Kidney (tissue), 14 donors: ENCODE measurements around the gene GMPR2. TPM values are rescaled to one million over a fixed set of nuclear protein-coding genes. Genes with fewer than 3 reads are reported as not detected.

Experiments used
- DNase-seq, 5 donors: peaks; one replicate each; pipeline ENCODE4 v3.0.0-alpha.2; 2013 to 2020
- FAIRE-seq: peaks from 2 replicates; lab custom pipeline; 2012; peaks lifted over from hg19 to GRCh38; lab: Jason Lieb, UNC
- H3K27ac ChIP-seq, 2 donors: one replicate each; pipeline ENCODE4 v1.7.0; 2013; ENCODE audit warnings: low read depth in 2 of 2, low read length in 2 of 2, inconsistent platforms in 1 of 2
- H3K27me3 ChIP-seq: one replicate; pipeline ENCODE4 v1.7.1; 2013; ENCODE audit warnings: low read length, inconsistent platforms; ENCODE audit not compliant: control insufficient read depth, insufficient read depth
- H3K36me3 ChIP-seq, 3 donors: one replicate each; pipeline versions ENCODE4 v1.7.0 to v1.7.1; 2013; ENCODE audit warnings: low read length in 3 of 3, control low read depth in 1 of 3, inconsistent platforms in 1 of 3; ENCODE audit not compliant: insufficient read depth in 3 of 3, control insufficient read depth in 2 of 3
- H3K4me1 ChIP-seq, 3 donors: one replicate each; pipeline versions ENCODE4 v1.7.0 to v1.7.1; 2013; ENCODE audit warnings: low read length in 3 of 3, inconsistent platforms in 1 of 3, low read depth in 1 of 3; ENCODE audit not compliant: control insufficient read depth in 2 of 3, insufficient read depth in 2 of 3
- H3K4me3 ChIP-seq, 3 donors: one replicate each; pipeline versions ENCODE4 v1.7.0 to v1.8.1; 2013; ENCODE audit warnings: low read length in 3 of 3, control low read depth in 1 of 3, inconsistent platforms in 1 of 3
- H3K9ac ChIP-seq, 3 donors: one replicate each; pipeline versions ENCODE4 v1.7.0 to v1.7.1; 2013; ENCODE audit warnings: low read length in 3 of 3, control low read depth in 1 of 3, inconsistent platforms in 1 of 3
- H3K9me3 ChIP-seq, 3 donors: one replicate each; pipeline versions ENCODE4 v1.7.0 to v1.7.1; 2013; ENCODE audit warnings: low read length in 3 of 3, control low read depth in 1 of 3, inconsistent platforms in 1 of 3; ENCODE audit not compliant: control insufficient read depth in 2 of 3, insufficient read depth in 1 of 3
- CTCF ChIP-seq: IDR thresholded peaks from 3 replicates; pipeline ENCODE4 v1.5.1; 2012; ENCODE audit warnings: mild to moderate bottlenecking, moderate library complexity, borderline replicate concordance; ENCODE audit not compliant: insufficient read depth; ENCODE audit errors: extremely low read depth
- intact Hi-C: fragments of 100-400 bp; cut with DNase I; formaldehyde crosslinking; loops from one replicate; pipeline ENCODE4 v1.11.1; 2022
- polyA plus RNA-seq: library from polyadenylated mRNA; stranded (reverse); fragments of 350-450 nt; fragmentation: Illumina TruSeq; extraction: RNeasy Lipid Tissue Mini Kit (QIAGEN cat#74804); gene quantifications from one replicate; pipeline ENCODE4 v1.2.3, GENCODE V29; 2014; ENCODE audit warnings: low read depth, low replicate concordance; ENCODE audit not compliant: insufficient read depth
- total RNA-seq: library from RNA; stranded (reverse); fragmentation: NEBNext Ultra II Directional; extraction: Animal tissue kit (Norgen Biotek cat#: 25700); gene quantifications from one replicate; pipeline ENCODE4 v1.2.1, GENCODE V29; 2021
- donor health status: control.
- donor health status: control.
- donor health status: control.
- donor health status: control.
- donor health status: control.
- donor health status: DM: yes; HTN: yes; CAD: no.
- donor health status: Normal renal cell carcinoma (clear cell type).

The GMPR2 gene
- total and polyA plus RNA-seq, 2 donors from 2014 or later, result 75.0 to 92.5 TPM

GRCh38 chr14:24192933-24193332 is 39.8 kb upstream of the GMPR2 start:
- DNase-seq (no peak), FAIRE-seq (no peak)
- peaks cover 0 to 21% (median 10%) of the 10 kb centered on the region in 3 donors for H3K36me3 ChIP-seq
- H3K4me3 ChIP-seq, result no peak overlapping the region
- H3K9me3 ChIP-seq, result no peaks in the 10 kb centered on the region
- intact Hi-C loops, result no loop called here
- H3K27ac ChIP-seq, result no peak overlapping the region
- H3K9ac ChIP-seq, result no peak overlapping the region
- TF ChIP-seq CTCF, result no peak
- H3K27me3 ChIP-seq, result no peaks in the 10 kb centered on the region
- peaks cover 0 to 14% (median 7%) of the 10 kb centered on the region in 3 donors for H3K4me1 ChIP-seq

GRCh38 chr14:24194186-24194872 is 38.4 kb upstream of the GMPR2 start:
- no peak for DNase-seq
- intact Hi-C loops, result no loop called here
- no peak for FAIRE-seq
- H3K27me3 ChIP-seq, result no peaks in the 10 kb centered on the region
- H3K9ac ChIP-seq, result peak overlapping the region in 2 of 3 donors; percentile 17 to 95
- no peaks in the 10 kb centered on the region for H3K9me3 ChIP-seq
- H3K4me3 ChIP-seq, result peak overlapping the region; percentile 74 to 88 (median 78)
- peaks cover 0 to 21% (median 10%) of the 10 kb centered on the region in 3 donors for H3K36me3 ChIP-seq
- peaks cover 0 to 13% (median 11%) of the 10 kb centered on the region in 3 donors for H3K4me1 ChIP-seq
- H3K27ac ChIP-seq, result peak overlapping the region in 1 of 2 donors; percentile 99
- TF ChIP-seq CTCF, result no peak

- H3K9ac ChIP-seq, result peak overlapping the region; percentile 17 to 98 (median 95)
- no peaks in the 10 kb centered on the region for H3K27me3 ChIP-seq
- DNase-seq (no peak), FAIRE-seq (no peak)
- TF ChIP-seq CTCF, result no peak
- intact Hi-C loops, result no loop called here
- peaks cover 0 to 21% (median 10%) of the 10 kb centered on the region in 3 donors for H3K36me3 ChIP-seq
- H3K4me3 ChIP-seq, result peak overlapping the region; percentile 74 to 88 (median 78)
- no peaks in the 10 kb centered on the region for H3K9me3 ChIP-seq
- peak overlapping the region; percentile 94 to 99 for H3K27ac ChIP-seq
- peaks cover 0 to 13% (median 11%) of the 10 kb centered on the region in 3 donors for H3K4me1 ChIP-seq
Measured at GRCh38 chr14:24194873-24195185, 37.9 kb upstream of the GMPR2 start.
